Upper lobe of left lung (tissue), 6 donors: ENCODE measurements around the gene HSPA2. TPM values are rescaled to one million over a fixed set of nuclear protein-coding genes. Genes with fewer than 3 reads are reported as not detected.
"Not testable (repeated sequence)": the region's sequence is repeated elsewhere in the genome, so short reads cannot be mapped to it uniquely, and the experiment has no call there.

Experiments used
- ATAC-seq, 2 donors: fragments of 200-7000 bp; cut with Tn5 transposase; one replicate each; pipeline ENCODE4 v1.9.1; 2022; ENCODE audit warnings: mild to moderate bottlenecking in 2 of 2, moderate library complexity in 2 of 2; ENCODE audit not compliant: low FRiP score in 2 of 2
- DNase-seq, 2 donors: peaks; one replicate each; pipeline ENCODE4 v3.0.0-alpha.2; 2019 to 2020
- H3K27ac ChIP-seq, 4 donors: fragments of 200-600 bp; sonication (generic); one replicate each; pipeline ENCODE4 v1.5.1; 2016 to 2019
- H3K27me3 ChIP-seq, 4 donors: fragments of 200-600 bp; sonication (generic); one replicate each; pipeline ENCODE4 v1.5.1; 2017 to 2019
- H3K36me3 ChIP-seq, 4 donors: fragments of 200-600 bp; sonication (generic); one replicate each; pipeline ENCODE4 v1.5.1; 2016 to 2019
- H3K4me1 ChIP-seq, 4 donors: fragments of 200-600 bp; sonication (generic); one replicate each; pipeline ENCODE4 v1.5.1; 2018 to 2019
- H3K4me3 ChIP-seq, 4 donors: fragments of 200-600 bp; sonication (generic); one replicate each; pipeline ENCODE4 v1.5.1; 2017 to 2019; ENCODE audit warnings: mild to moderate bottlenecking in 2 of 4, moderate library complexity in 1 of 4
- H3K9me3 ChIP-seq, 4 donors: fragments of 200-600 bp; sonication (generic); one replicate each; pipeline ENCODE4 v1.5.1; 2018 to 2019
- CTCF ChIP-seq, 6 experiments: fragments of 450-650 bp in 4 of 6; fragments of 200-600 bp in 2 of 6; sonication (generic) in 2 of 6; IDR thresholded peaks; one replicate each; pipeline ENCODE4 v1.5.1; 2016 to 2019; ENCODE audit warnings: antibody characterized with exemption in 6 of 6
- EP300 ChIP-seq, 4 donors: sonication (generic); formaldehyde crosslinking; IDR thresholded peaks; one replicate each; pipeline ENCODE4 v1.5.1; 2017; ENCODE audit warnings: antibody characterized with exemption in 4 of 4, control low read depth in 2 of 4
- POLR2A ChIP-seq, 4 donors: fragments of 450-650 bp; IDR thresholded peaks; one replicate each; pipeline ENCODE4 v1.5.1; 2016 to 2017; ENCODE audit warnings: antibody characterized with exemption in 4 of 4, mild to moderate bottlenecking in 2 of 4
- POLR2AphosphoS5 ChIP-seq, 2 donors: sonication (generic); formaldehyde crosslinking; IDR thresholded peaks; one replicate each; pipeline ENCODE4 v1.5.1; 2017; ENCODE audit warnings: antibody characterized with exemption in 2 of 2
- WGBS, 2 donors: methylation state at CpG; one replicate each; pipeline ENCODE4 v1.1.5; 2017 to 2018; 5-methylcytosine and 5-hydroxymethylcytosine counted together
- total RNA-seq, 6 donors: library from RNA; depleted of rRNA in 4 of 6; stranded (reverse); fragments of >200 nt in 4 of 6; gene quantifications; one replicate each; pipeline versions ENCODE4 v1.1.0 to v1.2.1, GENCODE V29; 2016 to 2021
- donor health status: DM: no; HTN: no; CAD: no; lungs with moderate emphysema.
- donor health status: DM: no; HTN: yes; CAD: no; lungs with severe emphysema.

Gene HSPA2
- total RNA-seq, 6 donors from 2014 or later, result 4.8 to 25.7 (median 12.1) TPM

GRCh38 chr14:64563696-64564095 lies 23.2 kb downstream of the HSPA2 start:
- no peaks in the 10 kb centered on the region for H3K27me3 ChIP-seq
- TF ChIP-seq POLR2A (IDR thresholded peaks at IDR 0.05), result no peak
- TF ChIP-seq POLR2AphosphoS5 (IDR thresholded peaks at IDR 0.05), result no peak
- TF ChIP-seq CTCF (IDR thresholded peaks at IDR 0.05), result no peak
- no peak for TF ChIP-seq EP300 (IDR thresholded peaks at IDR 0.05)
- H3K4me3 ChIP-seq, result no peak overlapping the region
- DNase-seq (no peak), ATAC-seq (no peak)
- no peaks in the 10 kb centered on the region for H3K9me3 ChIP-seq
- H3K4me1 ChIP-seq, result peaks cover 0 to 6% (median 3%) of the 10 kb centered on the region in 4 donors
- 67 to 77% methylated on average over 6 of the region's 6 CpGs for WGBS, 2 donors
- H3K27ac ChIP-seq, result no peak overlapping the region
- H3K36me3 ChIP-seq, result no peaks in the 10 kb centered on the region

GRCh38 chr14:64566651-64567122 lies 26.1 kb downstream of the HSPA2 start:
- ATAC-seq (peak; percentile 26 to 34), DNase-seq (no peak)
- Histone ChIP-seq H3K27ac (peak overlapping the region in 1 of 4 donors; percentile 21), H3K4me1 (peaks cover 0 to 6% (median 3%) of the 10 kb centered on the region in 4 donors), H3K36me3 (no peaks in the 10 kb centered on the region), H3K4me3 (no peak overlapping the region), H3K27me3 (no peaks in the 10 kb centered on the region), H3K9me3 (no peaks in the 10 kb centered on the region)
- TF ChIP-seq EP300 (IDR thresholded peaks at IDR 0.05), result no peak
- TF ChIP-seq POLR2AphosphoS5 (IDR thresholded peaks at IDR 0.05), result no peak
- WGBS, 2 donors, result 40 to 44% methylated on average over 4 to 5 of the region's 5 CpGs

- TF ChIP-seq CTCF (IDR thresholded peaks at IDR 0.05), result no peak
- no peak for TF ChIP-seq POLR2AphosphoS5 (IDR thresholded peaks at IDR 0.05)
- no peak for TF ChIP-seq POLR2A (IDR thresholded peaks at IDR 0.05)
- no peak for TF ChIP-seq EP300 (IDR thresholded peaks at IDR 0.05)
- DNase-seq, result no peak
These were observed 28.6 kb downstream of the HSPA2 start for GRCh38 chr14:64569138-64569631.

GRCh38 chr14:64569646-64570045 lies 29.1 kb downstream of the HSPA2 start:
- H3K27ac ChIP-seq, result peak overlapping the region in 2 of 4 donors; percentile 1 to 41
- not testable (repeated sequence) for DNase-seq, H3K4me1 ChIP-seq, H3K27me3 ChIP-seq, H3K9me3 ChIP-seq, ATAC-seq, H3K4me3 ChIP-seq, H3K36me3 ChIP-seq
- 80 to 84% methylated on average over 7 of the region's 7 CpGs for WGBS, 2 donors

More at GRCh38 chr14:64569138-64569631, 28.6 kb downstream of the HSPA2 start:
- Histone ChIP-seq H3K27ac (no peak overlapping the region), H3K4me3 (no peak overlapping the region), H3K9me3 (no peaks in the 10 kb centered on the region), H3K4me1 (peaks cover 0 to 6% (median 4%) of the 10 kb centered on the region in 4 donors), H3K36me3 (no peaks in the 10 kb centered on the region), H3K27me3 (no peaks in the 10 kb centered on the region)
- WGBS, 2 donors, result 75 to 79% methylated on average over 3 of the region's 3 CpGs
- ATAC-seq, result peak; percentile 46 to 67

GRCh38 chr14:64572386-64573104 lies 32.0 kb downstream of the HSPA2 start:
- TF ChIP-seq POLR2A (IDR thresholded peaks at IDR 0.05), result no peak
- TF ChIP-seq EP300 (IDR thresholded peaks at IDR 0.05), result no peak
- no peak for TF ChIP-seq CTCF (IDR thresholded peaks at IDR 0.05)
- TF ChIP-seq POLR2AphosphoS5 (IDR thresholded peaks at IDR 0.05), result no peak
- Histone ChIP-seq H3K27ac (no peak overlapping the region), H3K4me3 (no peak overlapping the region), H3K9me3 (no peaks in the 10 kb centered on the region), H3K36me3 (no peaks in the 10 kb centered on the region), H3K4me1 (peaks cover 0 to 2% (median 0%) of the 10 kb centered on the region in 4 donors), H3K27me3 (no peaks in the 10 kb centered on the region)
- no peak for ATAC-seq
- no peak for DNase-seq
